ENCODE data around the gene WDR44. TPM values are rescaled to one million over a fixed set of nuclear protein-coding genes. Genes with fewer than 3 reads are reported as not detected.

WDR44 gene
- total RNA-seq, 1 experiment from 2014 or later = 13.2 TPM

GRCh38 chrX:118360429-118361125, 14.7 kb downstream of the WDR44 start:
- Mint-ChIP-seq H3K27ac (ENCODE audit: low read depth, unreplicated experiment) (peak overlapping the region; percentile 74), H3K9me3 (ENCODE audit: unreplicated experiment) (no peaks in the 10 kb centered on the region), H3K27me3 (ENCODE audit: insufficient read depth, unreplicated experiment) (peaks cover 20% of the 10 kb centered on the region), H3K4me1 (ENCODE audit: insufficient read depth, unreplicated experiment) (peaks cover 5% of the 10 kb centered on the region), H3K36me3 (ENCODE audit: insufficient read depth, unreplicated experiment) (no peaks in the 10 kb centered on the region), H3K4me3 (ENCODE audit: unreplicated experiment) (no peak overlapping the region)
- no peak for TF ChIP-seq CTCF (IDR thresholded peaks at IDR 0.05; ENCODE audit: unreplicated experiment)
- peak; percentile 44 for DNase-seq (ENCODE audit: unreplicated experiment)
- no TSS peak for BruUV-seq (replicated peaks)
- CTCF ChIA-PET = no interaction called here
- POLR2A ChIA-PET = interaction anchor here (0.7 to 10.9 kb wide), 2 partner anchors 13 to 21 kb away, joined by 7 to 97 read pairs; partner anchors contain the start of gene WDR44
- intact Hi-C loops (cut with micrococcal nuclease) = no loop called here

GRCh38 chrX:118364261-118364660, 18.4 kb downstream of the WDR44 start:
- CTCF ChIA-PET = interaction anchor here (0.7 to 0.9 kb wide), 2 partner anchors 11 to 38 kb away, joined by 3 to 4 read pairs; no protein-coding TSS in a partner anchor
- intact Hi-C loops (cut with micrococcal nuclease) = no loop called here
- H3K36me3 Mint-ChIP-seq (ENCODE audit: insufficient read depth, unreplicated experiment) = no peaks in the 10 kb centered on the region
- no peak for DNase-seq (ENCODE audit: unreplicated experiment)
- POLR2A ChIA-PET = interaction anchor here (0.9 to 10.9 kb wide), 2 partner anchors 17 to 25 kb away, joined by 3 to 97 read pairs; partner anchors contain the start of gene WDR44
- no peaks in the 10 kb centered on the region for H3K9me3 Mint-ChIP-seq (ENCODE audit: unreplicated experiment)
- H3K27ac Mint-ChIP-seq (ENCODE audit: low read depth, unreplicated experiment) = no peak overlapping the region
- H3K4me1 Mint-ChIP-seq (ENCODE audit: insufficient read depth, unreplicated experiment) = peaks cover 5% of the 10 kb centered on the region
- no peak overlapping the region for H3K4me3 Mint-ChIP-seq (ENCODE audit: unreplicated experiment)
- peaks cover 18% of the 10 kb centered on the region for H3K27me3 Mint-ChIP-seq (ENCODE audit: insufficient read depth, unreplicated experiment)
- TF ChIP-seq CTCF (IDR thresholded peaks at IDR 0.05; ENCODE audit: unreplicated experiment) = no peak
- no TSS peak for BruUV-seq (replicated peaks)

GRCh38 chrX:118367338-118367737, 21.4 kb downstream of the WDR44 start:
- Mint-ChIP-seq H3K36me3 (ENCODE audit: insufficient read depth, unreplicated experiment) (no peaks in the 10 kb centered on the region), H3K4me3 (ENCODE audit: unreplicated experiment) (no peak overlapping the region), H3K27me3 (ENCODE audit: insufficient read depth, unreplicated experiment) (peaks cover 18% of the 10 kb centered on the region)

GRCh38 chrX:118368398-118368797, 22.5 kb downstream of the WDR44 start:
- no peak for TF ChIP-seq CTCF (IDR thresholded peaks at IDR 0.05; ENCODE audit: unreplicated experiment)
- POLR2A ChIA-PET = no interaction called here
- no peaks in the 10 kb centered on the region for H3K36me3 Mint-ChIP-seq (ENCODE audit: insufficient read depth, unreplicated experiment)
- CTCF ChIA-PET = no interaction called here
- intact Hi-C loops (cut with micrococcal nuclease) = no loop called here
- DNase-seq (ENCODE audit: unreplicated experiment) = no peak
- BruUV-seq (replicated peaks) = no TSS peak
- H3K27me3 Mint-ChIP-seq (ENCODE audit: insufficient read depth, unreplicated experiment) = peaks cover 18% of the 10 kb centered on the region
- H3K9me3 Mint-ChIP-seq (ENCODE audit: unreplicated experiment) = no peaks in the 10 kb centered on the region
- H3K27ac Mint-ChIP-seq (ENCODE audit: low read depth, unreplicated experiment) = no peak overlapping the region
- no peak overlapping the region for H3K4me3 Mint-ChIP-seq (ENCODE audit: unreplicated experiment)
- no peaks in the 10 kb centered on the region for H3K4me1 Mint-ChIP-seq (ENCODE audit: insufficient read depth, unreplicated experiment)

More at GRCh38 chrX:118367338-118367737, 21.4 kb downstream of the WDR44 start:
- BruUV-seq (replicated peaks) = no TSS peak
- no peak for TF ChIP-seq CTCF (IDR thresholded peaks at IDR 0.05; ENCODE audit: unreplicated experiment)
- Mint-ChIP-seq H3K9me3 (ENCODE audit: unreplicated experiment) (no peaks in the 10 kb centered on the region), H3K27ac (ENCODE audit: low read depth, unreplicated experiment) (no peak overlapping the region), H3K4me1 (ENCODE audit: insufficient read depth, unreplicated experiment) (no peaks in the 10 kb centered on the region)
- intact Hi-C loops (cut with micrococcal nuclease) = no loop called here
- ChIA-PET POLR2A (no interaction called here), CTCF (no interaction called here)
- DNase-seq (ENCODE audit: unreplicated experiment) = no peak

Data from MCF 10A (cell line).